HEK293 (cell line): ENCODE data around the gene NUDT3.

ENCODE experiments used
- BCL11A ChIP-seq: fragments of 450-650 bp; formaldehyde crosslinking; IDR thresholded peaks from 2 replicates; pipeline ENCODE4 v1.5.1; 2016; ENCODE audit warnings: low read depth, missing biosample characterization, missing genetic modification characterization
- KLF1 ChIP-seq: fragments of 450-650 bp; formaldehyde crosslinking; IDR thresholded peaks from 2 replicates; pipeline ENCODE4 v1.5.1; 2016; ENCODE audit warnings: missing biosample characterization, missing genetic modification characterization
- KLF10 ChIP-seq: fragments of 450-650 bp; IDR thresholded peaks from 2 replicates; pipeline ENCODE4 v1.5.1; 2018; ENCODE audit warnings: missing biosample characterization, mild to moderate bottlenecking, missing genetic modification characterization
- KLF7 ChIP-seq: fragments of 450-650 bp; formaldehyde crosslinking; IDR thresholded peaks from 2 replicates; pipeline ENCODE4 v1.5.1; 2016; ENCODE audit warnings: missing biosample characterization, missing genetic modification characterization, borderline replicate concordance
- KLF8 ChIP-seq: fragments of 450-650 bp; formaldehyde crosslinking; IDR thresholded peaks from 2 replicates; pipeline ENCODE4 v1.5.1; 2016; ENCODE audit warnings: missing biosample characterization, missing genetic modification characterization
- SP2 ChIP-seq: fragments of 450-650 bp; formaldehyde crosslinking; IDR thresholded peaks from 2 replicates; pipeline ENCODE4 v1.5.1; 2016; ENCODE audit warnings: missing biosample characterization, missing genetic modification characterization
- YY2 ChIP-seq: fragments of 450-650 bp; formaldehyde crosslinking; IDR thresholded peaks from 2 replicates; pipeline ENCODE4 v1.5.1; 2016; ENCODE audit warnings: missing biosample characterization, missing genetic modification characterization
- ZBTB17 ChIP-seq: fragments of 450-650 bp; formaldehyde crosslinking; IDR thresholded peaks from 2 replicates; pipeline ENCODE4 v1.5.1; 2016; ENCODE audit warnings: missing biosample characterization, missing genetic modification characterization
- ZBTB49 ChIP-seq: fragments of 450-650 bp; formaldehyde crosslinking; IDR thresholded peaks from 2 replicates; pipeline ENCODE4 v1.5.1; 2016; ENCODE audit warnings: missing biosample characterization, missing genetic modification characterization, low read depth
- ZNF175 ChIP-seq: fragments of 450-650 bp; formaldehyde crosslinking; IDR thresholded peaks from 2 replicates; pipeline ENCODE4 v1.5.1; 2016; ENCODE audit warnings: missing biosample characterization, missing genetic modification characterization
- ZNF19 ChIP-seq: fragments of 450-650 bp; formaldehyde crosslinking; IDR thresholded peaks from 2 replicates; pipeline ENCODE4; 2016; ENCODE audit warnings: missing biosample characterization, missing genetic modification characterization, low read depth
- ZNF2 ChIP-seq: fragments of 450-650 bp; formaldehyde crosslinking; IDR thresholded peaks from 2 replicates; pipeline ENCODE4 v1.5.1; 2016; ENCODE audit warnings: missing biosample characterization, missing genetic modification characterization
- ZNF26 ChIP-seq: fragments of 450-650 bp; formaldehyde crosslinking; IDR thresholded peaks from 2 replicates; pipeline ENCODE4 v1.5.1; 2016; ENCODE audit warnings: missing biosample characterization, missing genetic modification characterization
- ZNF37A ChIP-seq: fragments of 450-650 bp; IDR thresholded peaks from 2 replicates; pipeline ENCODE4 v1.5.1; 2018; ENCODE audit warnings: missing biosample characterization, missing genetic modification characterization
- ZNF501 ChIP-seq: fragments of 450-650 bp; formaldehyde crosslinking; IDR thresholded peaks from 2 replicates; pipeline ENCODE4 v1.5.1; 2016; ENCODE audit warnings: missing biosample characterization, missing genetic modification characterization
- ZNF518A ChIP-seq: fragments of 450-650 bp; formaldehyde crosslinking; conservative IDR thresholded peaks from 2 replicates; pipeline ENCODE4 v1.5.1; 2016; ENCODE audit warnings: low read depth, missing biosample characterization, missing genetic modification characterization
- ZNF580 ChIP-seq: fragments of 450-650 bp; formaldehyde crosslinking; IDR thresholded peaks from 2 replicates; pipeline ENCODE4 v1.5.1; 2016; ENCODE audit warnings: missing biosample characterization, missing genetic modification characterization
- ZNF654 ChIP-seq: fragments of 450-650 bp; formaldehyde crosslinking; IDR thresholded peaks from 2 replicates; pipeline ENCODE4 v1.5.1; 2016; ENCODE audit warnings: low read depth, missing biosample characterization, missing genetic modification characterization
- ZNF660 ChIP-seq: fragments of 450-650 bp; IDR thresholded peaks from 2 replicates; pipeline ENCODE4 v1.5.1; 2018; ENCODE audit warnings: missing biosample characterization, mild to moderate bottlenecking, missing genetic modification characterization
- ZNF692 ChIP-seq: fragments of 450-650 bp; formaldehyde crosslinking; IDR thresholded peaks from 2 replicates; pipeline ENCODE4 v1.5.1; 2016; ENCODE audit warnings: missing biosample characterization, missing genetic modification characterization
- ZNF707 ChIP-seq: fragments of 450-650 bp; formaldehyde crosslinking; IDR thresholded peaks from 2 replicates; pipeline ENCODE4 v1.5.1; 2016; ENCODE audit warnings: missing biosample characterization, missing genetic modification characterization
- TF ChIP-seq, protein P1 (sequence below): fragments of 450-650 bp; formaldehyde crosslinking; IDR thresholded peaks from 2 replicates; pipeline ENCODE4 v1.5.1; 2016; ENCODE audit warnings: missing biosample characterization, missing genetic modification characterization
- TF ChIP-seq, protein P2 (sequence below): fragments of 450-650 bp; formaldehyde crosslinking; conservative IDR thresholded peaks from 2 replicates; pipeline ENCODE4 v1.5.1; 2016; ENCODE audit warnings: low read depth, missing biosample characterization, missing genetic modification characterization

The NUDT3 gene

GRCh38 chr6:34392497-34393190 lies at the start of gene NUDT3 (continued):
- no peak for TF ChIP-seq ZNF707 (tag by site-specific recombination)
- TF ChIP-seq ZBTB49 (tag by site-specific recombination) = no peak
- no peak; the same call in 1 of the 2 replicates for TF ChIP-seq KLF1 (tag by site-specific recombination)
- peak; percentile 36; the same call in 1 of the 2 replicates for TF ChIP-seq KLF8 (tag by site-specific recombination)
- TF ChIP-seq ZNF26 = no peak
- TF ChIP-seq, protein P1, sequence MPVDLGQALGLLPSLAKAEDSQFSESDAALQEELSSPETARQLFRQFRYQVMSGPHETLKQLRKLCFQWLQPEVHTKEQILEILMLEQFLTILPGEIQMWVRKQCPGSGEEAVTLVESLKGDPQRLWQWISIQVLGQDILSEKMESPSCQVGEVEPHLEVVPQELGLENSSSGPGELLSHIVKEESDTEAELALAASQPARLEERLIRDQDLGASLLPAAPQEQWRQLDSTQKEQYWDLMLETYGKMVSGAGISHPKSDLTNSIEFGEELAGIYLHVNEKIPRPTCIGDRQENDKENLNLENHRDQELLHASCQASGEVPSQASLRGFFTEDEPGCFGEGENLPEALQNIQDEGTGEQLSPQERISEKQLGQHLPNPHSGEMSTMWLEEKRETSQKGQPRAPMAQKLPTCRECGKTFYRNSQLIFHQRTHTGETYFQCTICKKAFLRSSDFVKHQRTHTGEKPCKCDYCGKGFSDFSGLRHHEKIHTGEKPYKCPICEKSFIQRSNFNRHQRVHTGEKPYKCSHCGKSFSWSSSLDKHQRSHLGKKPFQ (tag by site-specific recombination) = 0 out of 2 replicates have a peak, but pooled peaks have one; percentile 36
- TF ChIP-seq ZNF660 (tag by site-specific recombination) = no peak
- peak; percentile 23 for TF ChIP-seq ZNF654 (tag by site-specific recombination)
- TF ChIP-seq KLF7 (tag by site-specific recombination) = 0 out of 2 replicates have a peak, but pooled peaks have one; percentile 47
- TF ChIP-seq, protein P2, sequence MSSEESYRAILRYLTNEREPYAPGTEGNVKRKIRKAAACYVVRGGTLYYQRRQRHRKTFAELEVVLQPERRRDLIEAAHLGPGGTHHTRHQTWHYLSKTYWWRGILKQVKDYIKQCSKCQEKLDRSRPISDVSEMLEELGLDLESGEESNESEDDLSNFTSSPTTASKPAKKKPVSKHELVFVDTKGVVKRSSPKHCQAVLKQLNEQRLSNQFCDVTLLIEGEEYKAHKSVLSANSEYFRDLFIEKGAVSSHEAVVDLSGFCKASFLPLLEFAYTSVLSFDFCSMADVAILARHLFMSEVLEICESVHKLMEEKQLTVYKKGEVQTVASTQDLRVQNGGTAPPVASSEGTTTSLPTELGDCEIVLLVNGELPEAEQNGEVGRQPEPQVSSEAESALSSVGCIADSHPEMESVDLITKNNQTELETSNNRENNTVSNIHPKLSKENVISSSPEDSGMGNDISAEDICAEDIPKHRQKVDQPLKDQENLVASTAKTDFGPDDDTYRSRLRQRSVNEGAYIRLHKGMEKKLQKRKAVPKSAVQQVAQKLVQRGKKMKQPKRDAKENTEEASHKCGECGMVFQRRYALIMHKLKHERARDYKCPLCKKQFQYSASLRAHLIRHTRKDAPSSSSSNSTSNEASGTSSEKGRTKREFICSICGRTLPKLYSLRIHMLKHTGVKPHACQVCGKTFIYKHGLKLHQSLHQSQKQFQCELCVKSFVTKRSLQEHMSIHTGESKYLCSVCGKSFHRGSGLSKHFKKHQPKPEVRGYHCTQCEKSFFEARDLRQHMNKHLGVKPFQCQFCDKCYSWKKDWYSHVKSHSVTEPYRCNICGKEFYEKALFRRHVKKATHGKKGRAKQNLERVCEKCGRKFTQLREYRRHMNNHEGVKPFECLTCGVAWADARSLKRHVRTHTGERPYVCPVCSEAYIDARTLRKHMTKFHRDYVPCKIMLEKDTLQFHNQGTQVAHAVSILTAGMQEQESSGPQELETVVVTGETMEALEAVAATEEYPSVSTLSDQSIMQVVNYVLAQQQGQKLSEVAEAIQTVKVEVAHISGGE = peak; percentile 42; the same call in 1 of the 2 replicates
- TF ChIP-seq YY2 = peak; percentile 30; the same call in 1 of the 2 replicates
- peak; percentile 79; the same call in 1 of the 2 replicates for TF ChIP-seq BCL11A
- TF ChIP-seq ZBTB17 (tag by site-specific recombination) = peak; percentile 93
- TF ChIP-seq ZNF2 (tag by site-specific recombination) = peak; percentile 88
- TF ChIP-seq ZNF37A (tag by site-specific recombination) = 0 out of 2 replicates have a peak, but pooled peaks have one; percentile 36
- peak; percentile 84; the same call in 1 of the 2 replicates for TF ChIP-seq ZNF501 (tag by site-specific recombination)
- no peak for TF ChIP-seq ZNF518A (tag by site-specific recombination)
- peak; percentile 21; the same call in 1 of the 2 replicates for TF ChIP-seq ZNF692
- TF ChIP-seq ZNF175 (tag by site-specific recombination) = no peak
- TF ChIP-seq SP2 = 0 out of 2 replicates have a peak, but pooled peaks have one; percentile 28
- 0 out of 2 replicates have a peak, but pooled peaks have one; percentile 16 for TF ChIP-seq KLF10
- TF ChIP-seq ZNF580 (tag by site-specific recombination) = peak; percentile 38; the same call in 1 of the 2 replicates
- peak; percentile 100 for TF ChIP-seq ZNF19 (tag by site-specific recombination)
